Testis (tissue), 3 donors: Measurements from ENCODE around the gene VIPAS39. TPM values are rescaled to one million over a fixed set of nuclear protein-coding genes. Genes with fewer than 3 reads are reported as not detected.
"Not testable (repeated sequence)": the region's sequence is repeated elsewhere in the genome, so short reads cannot be mapped to it uniquely, and the experiment has no call there.

Experiments
- DNase-seq: peaks from one replicate; pipeline ENCODE4 v3.0.0-alpha.2; 2019
- H3K27ac ChIP-seq, 2 donors: fragments of 200-600 bp; sonication (generic); one replicate each; pipeline ENCODE4 v1.5.1; 2019
- H3K27me3 ChIP-seq: fragments of 200-600 bp; sonication (generic); one replicate; pipeline ENCODE4 v1.5.1; 2019
- H3K36me3 ChIP-seq: fragments of 200-600 bp; sonication (generic); one replicate; pipeline ENCODE4 v1.5.1; 2017; ENCODE audit warnings: low read depth; ENCODE audit errors: missing control alignments
- H3K4me1 ChIP-seq: fragments of 200-600 bp; sonication (generic); one replicate; pipeline ENCODE4 v1.5.1; 2019
- H3K4me3 ChIP-seq, 2 donors: fragments of 200-600 bp; sonication (generic); one replicate each; pipeline ENCODE4 v1.5.1; 2017 to 2019
- H3K9me3 ChIP-seq: fragments of 200-600 bp; sonication (generic); one replicate; pipeline ENCODE4 v1.5.1; 2017
- POLR2A ChIP-seq: fragments of 450-650 bp; IDR thresholded peaks from one replicate; pipeline ENCODE4 v1.6.1; 2017; ENCODE audit warnings: antibody characterized with exemption, mild to moderate bottlenecking, moderate library complexity
- WGBS, 2 donors: methylation state at CpG; one replicate each; pipeline ENCODE4 v1.1.5; 2018; 5-methylcytosine and 5-hydroxymethylcytosine counted together
- intact Hi-C: fragments of 100-400 bp; cut with DNase I; formaldehyde crosslinking; loops from one replicate; pipeline ENCODE4 v1.15.1; 2023; ENCODE audit warnings: low total_unique reads
- polyA plus RNA-seq: library from polyadenylated mRNA; stranded (reverse); fragments of 350-450 nt; fragmentation: Illumina TruSeq; extraction: RNeasy Lipid Tissue Mini Kit (QIAGEN cat#74804); gene quantifications from one replicate; pipeline ENCODE4 v1.2.3, GENCODE V29; 2014; ENCODE audit warnings: low read depth, low replicate concordance; ENCODE audit not compliant: insufficient read depth
- total RNA-seq, 2 donors: library from RNA; depleted of rRNA; stranded (reverse); fragments of >200 nt; gene quantifications; one replicate each; pipeline ENCODE4 v1.2.3, GENCODE V29; 2016
- TF ChIP-seq, protein P1 (sequence below), 3 experiments: fragments of 450-650 bp in 2 of 3; fragments of 200-600 bp in 1 of 3; sonication (generic) in 1 of 3; IDR thresholded peaks; one replicate each; pipeline ENCODE4 v1.5.1; 2016 to 2019; ENCODE audit warnings: antibody characterized with exemption in 3 of 3, mild to moderate bottlenecking in 2 of 3, moderate library complexity in 1 of 3

VIPAS39 gene
- total and polyA plus RNA-seq, 3 donors from 2014 or later: 39.3 to 52.3 (median 45.8) TPM

- no peak for DNase-seq
- Histone ChIP-seq H3K36me3 (no peaks in the 10 kb centered on the region), H3K4me3 (no peak overlapping the region), H3K27ac (no peak overlapping the region), H3K9me3 (no peaks in the 10 kb centered on the region), H3K4me1 (no peaks in the 10 kb centered on the region), H3K27me3 (no peaks in the 10 kb centered on the region)
- no peak for TF ChIP-seq POLR2A
- 85 to 91% methylated on average over 8 of the region's 8 CpGs for WGBS, 2 donors
- intact Hi-C loops: no loop called here
Observed at GRCh38 chr14:77416836-77417235, 40.6 kb downstream of the VIPAS39 start.

GRCh38 chr14:77416098-77416497, 41.3 kb downstream of the VIPAS39 start:
- H3K4me3 ChIP-seq, H3K36me3 ChIP-seq, H3K4me1 ChIP-seq, intact Hi-C loops, DNase-seq, H3K27ac ChIP-seq, H3K27me3 ChIP-seq, H3K9me3 ChIP-seq: not testable (repeated sequence)
- 74 to 80% methylated on average over 2 of the region's 3 CpGs for WGBS, 2 donors

DNA sequence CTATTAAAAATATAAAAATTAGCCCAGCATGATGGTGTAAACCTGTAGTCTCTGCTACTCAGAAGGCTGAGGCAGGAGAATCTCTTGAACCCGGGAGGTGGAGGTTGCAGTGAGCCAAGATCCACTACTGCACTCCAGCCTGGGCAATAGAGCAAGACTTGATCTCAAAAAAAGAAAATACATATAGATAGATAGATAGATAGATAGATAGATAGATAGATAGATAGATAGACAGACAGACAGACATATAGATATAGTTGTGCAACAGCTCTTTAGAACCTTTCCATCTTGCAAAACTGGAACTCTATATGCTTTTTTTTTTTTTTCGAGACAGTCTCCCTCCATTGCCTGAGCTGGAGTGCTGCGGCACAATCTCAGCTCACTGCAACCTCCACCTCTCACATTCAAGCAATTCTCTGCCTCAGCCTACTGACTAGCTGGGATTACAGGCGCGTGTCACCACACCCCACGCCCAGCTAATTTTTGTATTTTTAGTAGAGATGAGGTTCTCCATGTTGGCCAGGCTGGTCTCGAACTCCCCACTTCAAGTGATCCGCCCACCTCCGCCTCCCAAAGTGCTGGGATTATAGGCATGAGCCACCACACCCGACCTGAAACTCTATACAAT, 41.9 kb downstream of the VIPAS39 start:
- H3K9me3 ChIP-seq, H3K27me3 ChIP-seq, H3K4me1 ChIP-seq, DNase-seq, H3K27ac ChIP-seq, H3K4me3 ChIP-seq, intact Hi-C loops, H3K36me3 ChIP-seq: not testable (repeated sequence)
- 97% methylated on average over 10 of the region's 10 CpGs for WGBS, 2 donors

GRCh38 chr14:77409131-77409533, 48.3 kb downstream of the VIPAS39 start:
- 59 to 68% methylated on average over 3 of the region's 3 CpGs for WGBS, 2 donors
- TF ChIP-seq, protein P1, sequence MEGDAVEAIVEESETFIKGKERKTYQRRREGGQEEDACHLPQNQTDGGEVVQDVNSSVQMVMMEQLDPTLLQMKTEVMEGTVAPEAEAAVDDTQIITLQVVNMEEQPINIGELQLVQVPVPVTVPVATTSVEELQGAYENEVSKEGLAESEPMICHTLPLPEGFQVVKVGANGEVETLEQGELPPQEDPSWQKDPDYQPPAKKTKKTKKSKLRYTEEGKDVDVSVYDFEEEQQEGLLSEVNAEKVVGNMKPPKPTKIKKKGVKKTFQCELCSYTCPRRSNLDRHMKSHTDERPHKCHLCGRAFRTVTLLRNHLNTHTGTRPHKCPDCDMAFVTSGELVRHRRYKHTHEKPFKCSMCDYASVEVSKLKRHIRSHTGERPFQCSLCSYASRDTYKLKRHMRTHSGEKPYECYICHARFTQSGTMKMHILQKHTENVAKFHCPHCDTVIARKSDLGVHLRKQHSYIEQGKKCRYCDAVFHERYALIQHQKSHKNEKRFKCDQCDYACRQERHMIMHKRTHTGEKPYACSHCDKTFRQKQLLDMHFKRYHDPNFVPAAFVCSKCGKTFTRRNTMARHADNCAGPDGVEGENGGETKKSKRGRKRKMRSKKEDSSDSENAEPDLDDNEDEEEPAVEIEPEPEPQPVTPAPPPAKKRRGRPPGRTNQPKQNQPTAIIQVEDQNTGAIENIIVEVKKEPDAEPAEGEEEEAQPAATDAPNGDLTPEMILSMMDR (IDR thresholded peaks at IDR 0.05): no peak
- no peak for TF ChIP-seq POLR2A
- DNase-seq: no peak
- H3K4me3 ChIP-seq: no peak overlapping the region
- H3K4me1 ChIP-seq: no peaks in the 10 kb centered on the region
- no peaks in the 10 kb centered on the region for H3K9me3 ChIP-seq
- H3K36me3 ChIP-seq: no peaks in the 10 kb centered on the region
- no peaks in the 10 kb centered on the region for H3K27me3 ChIP-seq
- intact Hi-C loops: no loop called here
- H3K27ac ChIP-seq: no peak overlapping the region

GRCh38 chr14:77407158-77407557, 50.2 kb downstream of the VIPAS39 start:
- no peaks in the 10 kb centered on the region for H3K36me3 ChIP-seq
- 58 to 83% methylated on average over 2 of the region's 2 CpGs for WGBS, 2 donors
- H3K4me3 ChIP-seq: no peak overlapping the region
- H3K9me3 ChIP-seq: no peaks in the 10 kb centered on the region
- DNase-seq: peak; percentile 18
- no peaks in the 10 kb centered on the region for H3K4me1 ChIP-seq
- H3K27me3 ChIP-seq: no peaks in the 10 kb centered on the region
- intact Hi-C loops: no loop called here
- H3K27ac ChIP-seq: peak overlapping the region in 1 of 2 donors; percentile 9
- no peak for TF ChIP-seq POLR2A
- TF ChIP-seq, protein P1 (IDR thresholded peaks at IDR 0.05): no peak

DNA sequence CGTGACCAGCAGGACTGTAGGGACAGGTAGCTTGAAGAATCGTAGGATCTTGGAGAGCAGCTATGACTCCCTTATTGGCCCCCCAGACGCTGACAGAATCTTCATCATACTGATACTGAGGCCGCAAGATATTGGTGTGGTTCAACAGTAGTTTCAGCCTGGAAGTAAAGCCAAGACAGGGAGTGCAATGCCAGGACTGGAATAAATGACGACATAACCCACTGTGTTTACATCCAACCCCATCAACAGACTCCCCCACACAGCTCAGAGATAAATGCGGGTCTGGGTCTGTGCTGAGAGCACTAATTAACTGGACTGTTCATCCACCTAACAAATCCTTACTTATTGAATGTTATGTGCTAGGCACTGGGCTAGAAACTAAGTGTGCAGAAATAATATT, 50.7 kb downstream of the VIPAS39 start:
- Histone ChIP-seq H3K36me3 (no peaks in the 10 kb centered on the region), H3K9me3 (no peaks in the 10 kb centered on the region), H3K27ac (peak overlapping the region in 1 of 2 donors; percentile 40), H3K4me1 (no peaks in the 10 kb centered on the region), H3K4me3 (no peak overlapping the region), H3K27me3 (no peaks in the 10 kb centered on the region)
- 40 to 52% methylated on average over 6 of the region's 6 CpGs for WGBS, 2 donors
- TF ChIP-seq, protein P1 (IDR thresholded peaks at IDR 0.05): no peak
- TF ChIP-seq POLR2A: no peak
- intact Hi-C loops: no loop called here
- no peak for DNase-seq
